ENCODE data around the gene LTF. TPM values are rescaled to one million over a fixed set of nuclear protein-coding genes. Genes with fewer than 3 reads are reported as not detected.

LTF gene
- total RNA-seq, 1 donor from 2014 or later: 1.4 TPM

GRCh38 chr3:46449755-46450552 lies 14.8 kb downstream of the LTF start:
- intact Hi-C loops (cut with DNase I): no loop called here
- Histone ChIP-seq H3K9me3 (no peaks in the 10 kb centered on the region), H3K4me1 (no peaks in the 10 kb centered on the region), H3K27me3 (no peaks in the 10 kb centered on the region), H3K4me3 (no peak overlapping the region), H3K36me3 (no peaks in the 10 kb centered on the region), H3K27ac (no peak overlapping the region)
- no peak for DNase-seq (ENCODE audit: low spot score in 2 of 2)
- peak in 2 of 3 experiments; percentile 23 to 35 for TF ChIP-seq CTCF (IDR thresholded peaks at IDR 0.05)

GRCh38 chr3:46448721-46449120 lies 16.0 kb downstream of the LTF start:
- no peak overlapping the region for H3K27ac ChIP-seq
- no peak for TF ChIP-seq CTCF (IDR thresholded peaks at IDR 0.05)
- no peaks in the 10 kb centered on the region for H3K27me3 ChIP-seq
- no peak for DNase-seq (ENCODE audit: low spot score in 2 of 2)
- H3K36me3 ChIP-seq: no peaks in the 10 kb centered on the region
- no peak overlapping the region for H3K4me3 ChIP-seq
- no peaks in the 10 kb centered on the region for H3K9me3 ChIP-seq
- intact Hi-C loops (cut with DNase I): no loop called here
- H3K4me1 ChIP-seq: no peaks in the 10 kb centered on the region

- Histone ChIP-seq H3K4me3 (no peak overlapping the region), H3K27me3 (no peaks in the 10 kb centered on the region), H3K36me3 (no peaks in the 10 kb centered on the region), H3K27ac (no peak overlapping the region), H3K9me3 (no peaks in the 10 kb centered on the region), H3K4me1 (no peaks in the 10 kb centered on the region)
- no peak for DNase-seq (ENCODE audit: low spot score in 2 of 2)
- no peak for TF ChIP-seq CTCF (IDR thresholded peaks at IDR 0.05)
- intact Hi-C loops (cut with DNase I): no loop called here
These were observed 17.3 kb downstream of the LTF start for GRCh38 chr3:46447228-46447985.

- DNase-seq (ENCODE audit: low spot score in 2 of 2): no peak
- no peak overlapping the region for H3K27ac ChIP-seq
- H3K4me1 ChIP-seq: no peaks in the 10 kb centered on the region
- H3K9me3 ChIP-seq: no peaks in the 10 kb centered on the region
- intact Hi-C loops (cut with DNase I): no loop called here
- H3K27me3 ChIP-seq: no peaks in the 10 kb centered on the region
- TF ChIP-seq CTCF (IDR thresholded peaks at IDR 0.05): peak in 2 of 3 experiments; percentile 37 to 41
- H3K36me3 ChIP-seq: no peaks in the 10 kb centered on the region
- no peak overlapping the region for H3K4me3 ChIP-seq
These were observed 21.9 kb downstream of the LTF start for GRCh38 chr3:46442576-46443530.

- no peak for TF ChIP-seq CTCF (IDR thresholded peaks at IDR 0.05)
- Histone ChIP-seq H3K27me3 (no peaks in the 10 kb centered on the region), H3K4me3 (no peak overlapping the region), H3K36me3 (no peaks in the 10 kb centered on the region), H3K27ac (no peak overlapping the region), H3K9me3 (no peaks in the 10 kb centered on the region), H3K4me1 (no peaks in the 10 kb centered on the region)
- intact Hi-C loops (cut with DNase I): no loop called here
- DNase-seq (ENCODE audit: low spot score in 2 of 2): no peak
These were observed 24.0 kb downstream of the LTF start for GRCh38 chr3:46440531-46441294.

All from ascending aorta (tissue), 2 donors.